HEK293T (cell line): Measurements from ENCODE around the gene PBOV1.

Source experiments
- BHLHE40 ChIP-seq: fragments of 450-650 bp; IDR thresholded peaks from 2 replicates; pipeline ENCODE4 v1.6.1; 2016; ENCODE audit warnings: mild to moderate bottlenecking, moderate library complexity, borderline replicate concordance
- ELF4 ChIP-seq: fragments of 450-650 bp; IDR thresholded peaks from 2 replicates; pipeline ENCODE4 v1.6.1; 2017; ENCODE audit warnings: antibody characterized with exemption
- NFRKB ChIP-seq: fragments of 450-650 bp; IDR thresholded peaks from 2 replicates; pipeline ENCODE4 v1.6.1; 2016; ENCODE audit warnings: mild to moderate bottlenecking, moderate library complexity
- SUZ12 ChIP-seq: fragments of 450-650 bp; IDR thresholded peaks from 2 replicates; pipeline ENCODE4 v1.6.1; 2016; ENCODE audit warnings: mild to moderate bottlenecking
- TARDBP ChIP-seq: fragments of 450-650 bp; IDR thresholded peaks from 2 replicates; pipeline ENCODE4 v1.6.1; 2016
- TF ChIP-seq, protein P1 (sequence below): fragments of 450-650 bp; IDR thresholded peaks from 2 replicates; pipeline ENCODE4 v1.6.1; 2016

GRCh38 chr6:138255443-138255842 lies 37.2 kb upstream of the PBOV1 start:
- no peak for TF ChIP-seq SUZ12
- no peak for TF ChIP-seq TARDBP
- TF ChIP-seq BHLHE40: no peak
- no peak for TF ChIP-seq ELF4
- TF ChIP-seq, protein P1, sequence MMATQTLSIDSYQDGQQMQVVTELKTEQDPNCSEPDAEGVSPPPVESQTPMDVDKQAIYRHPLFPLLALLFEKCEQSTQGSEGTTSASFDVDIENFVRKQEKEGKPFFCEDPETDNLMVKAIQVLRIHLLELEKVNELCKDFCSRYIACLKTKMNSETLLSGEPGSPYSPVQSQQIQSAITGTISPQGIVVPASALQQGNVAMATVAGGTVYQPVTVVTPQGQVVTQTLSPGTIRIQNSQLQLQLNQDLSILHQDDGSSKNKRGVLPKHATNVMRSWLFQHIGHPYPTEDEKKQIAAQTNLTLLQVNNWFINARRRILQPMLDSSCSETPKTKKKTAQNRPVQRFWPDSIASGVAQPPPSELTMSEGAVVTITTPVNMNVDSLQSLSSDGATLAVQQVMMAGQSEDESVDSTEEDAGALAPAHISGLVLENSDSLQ: no peak
- no peak for TF ChIP-seq NFRKB
